Stomach (tissue), 9 donors: ENCODE measurements around the gene C9orf72. TPM values are rescaled to one million over a fixed set of nuclear protein-coding genes. Genes with fewer than 3 reads are reported as not detected.

Experiments
- DNase-seq, 2 donors: peaks; one replicate each; pipeline versions ENCODE4 v3.0.0 to v3.0.0-alpha.2; 2013 to 2019
- H3K27ac ChIP-seq, 5 donors: fragments of 200-600 bp in 4 of 5; sonication (generic) in 4 of 5; one replicate each; pipeline ENCODE4 v1.5.1; 2013 to 2019; ENCODE audit warnings: mild to moderate bottlenecking in 1 of 5, moderate library complexity in 1 of 5
- H3K27me3 ChIP-seq, 3 donors: fragments of 200-600 bp; sonication (generic); one replicate each; pipeline ENCODE4 v1.5.1; 2017 to 2019; ENCODE audit warnings: mixed run types in 1 of 3
- H3K36me3 ChIP-seq, 4 donors: fragments of 200-600 bp; sonication (generic); 1 replicate in 3 of 4; 2 replicates in 1 of 4; pipeline ENCODE4 v1.5.1; 2016 to 2019
- H3K4me1 ChIP-seq, 4 donors: fragments of 200-600 bp; sonication (generic); one replicate each; pipeline ENCODE4 v1.5.1; 2016 to 2019
- H3K4me3 ChIP-seq, 4 donors: fragments of 200-600 bp; sonication (generic) in 3 of 4; one replicate each; pipeline ENCODE4 v1.5.1; 2016 to 2019; ENCODE audit warnings: mild to moderate bottlenecking in 1 of 4
- H3K9me3 ChIP-seq, 4 donors: fragments of 200-600 bp; sonication (generic); one replicate each; pipeline ENCODE4 v1.5.1; 2016 to 2019
- CTCF ChIP-seq, 7 experiments: fragments of 450-650 bp in 4 of 7; fragments of 200-600 bp in 3 of 7; sonication (generic) in 3 of 7; IDR thresholded peaks; one replicate each; pipeline ENCODE4 v1.5.1; 2016 to 2019; ENCODE audit warnings: antibody characterized with exemption in 7 of 7, control low read depth in 2 of 7, mild to moderate bottlenecking in 1 of 7
- EP300 ChIP-seq: sonication (generic); formaldehyde crosslinking; IDR thresholded peaks from one replicate; pipeline ENCODE4 v1.6.1; 2017; ENCODE audit warnings: antibody characterized with exemption
- POLR2A ChIP-seq, 4 donors: fragments of 450-650 bp; IDR thresholded peaks; one replicate each; pipeline ENCODE4 v1.6.1; 2016; ENCODE audit warnings: antibody characterized with exemption in 4 of 4, control low read depth in 2 of 4, mild to moderate bottlenecking in 1 of 4, moderate library complexity in 1 of 4
- POLR2AphosphoS5 ChIP-seq, 3 donors: sonication (generic); formaldehyde crosslinking; IDR thresholded peaks; one replicate each; pipeline ENCODE4 v1.6.1; 2016; ENCODE audit warnings: antibody characterized with exemption in 3 of 3
- WGBS, 5 donors: extraction: QIAGEN DNeasy Blood & Tissue Kit in 3 of 5; methylation state at CpG; one replicate each; pipeline versions ENCODE4 v1.1.5 to v1.1.7; 2013 to 2018; 5-methylcytosine and 5-hydroxymethylcytosine counted together
- intact Hi-C: fragments of 100-400 bp; cut with DNase I; formaldehyde crosslinking; loops from one replicate; pipeline ENCODE4 v1.15.1; 2023; ENCODE audit warnings: low total_unique reads
- polyA plus RNA-seq, 3 donors: library from polyadenylated mRNA; stranded (reverse); fragments of 200-250 nt; gene quantifications; one replicate each; pipeline ENCODE4 v1.2.3, GENCODE V29; 2013
- total RNA-seq, 5 donors: library from RNA; depleted of rRNA; stranded (reverse); fragments of >200 nt; gene quantifications; one replicate each; pipeline versions ENCODE4 v1.1.0 to v1.2.3, GENCODE V29; 2014 to 2016
- donor health status: healthy with polysubstance abuse.
- donor health status: Bipolar disorder and iron deficiency.
- donor health status: healthy.

C9orf72 gene
- total and polyA plus RNA-seq, 8 donors = 2.6 to 69.9 (median 9.1) TPM

- peaks cover 0 to 9% (median 4%) of the 10 kb centered on the region in 4 donors for H3K36me3 ChIP-seq
- no peak for TF ChIP-seq POLR2A (IDR thresholded peaks at IDR 0.05)
- TF ChIP-seq POLR2AphosphoS5 (IDR thresholded peaks at IDR 0.05) = no peak
- TF ChIP-seq CTCF (IDR thresholded peaks at IDR 0.05) = no peak
- no peak for TF ChIP-seq EP300
- H3K4me3 ChIP-seq = no peak overlapping the region
- WGBS, 5 donors = 64 to 88% (median 80%) methylated on average over 1 of the region's 1 CpG
- peaks cover 9 to 49% (median 30%) of the 10 kb centered on the region in 4 donors for H3K4me1 ChIP-seq
- no peaks in the 10 kb centered on the region for H3K9me3 ChIP-seq
- DNase-seq = no peak
- H3K27me3 ChIP-seq = no peaks in the 10 kb centered on the region
- intact Hi-C loops = no loop called here
- H3K27ac ChIP-seq = no peak overlapping the region
Observed at GRCh38 chr9:27532046-27532445, 41.2 kb downstream of the C9orf72 start.

- Histone ChIP-seq H3K27ac (no peak overlapping the region), H3K27me3 (no peaks in the 10 kb centered on the region), H3K4me1 (peaks cover 16 to 48% (median 30%) of the 10 kb centered on the region in 4 donors), H3K4me3 (no peak overlapping the region), H3K9me3 (no peaks in the 10 kb centered on the region), H3K36me3 (peaks cover 0 to 5% (median 2%) of the 10 kb centered on the region in 4 donors)
- intact Hi-C loops = no loop called here
- no peak for DNase-seq
- TF ChIP-seq POLR2AphosphoS5 (IDR thresholded peaks at IDR 0.05) (no peak), EP300 (no peak), CTCF (IDR thresholded peaks at IDR 0.05) (no peak), POLR2A (IDR thresholded peaks at IDR 0.05) (no peak)
- WGBS, 5 donors = 63 to 74% (median 68%) methylated on average over 4 of the region's 4 CpGs
Observed at GRCh38 chr9:27530915-27531755, 42.1 kb downstream of the C9orf72 start.

- DNase-seq = peak; percentile 87 to 94
- intact Hi-C loops = no loop called here
- peaks cover 16 to 46% (median 28%) of the 10 kb centered on the region in 4 donors for H3K4me1 ChIP-seq
- peaks cover 0 to 2% (median 0%) of the 10 kb centered on the region in 4 donors for H3K36me3 ChIP-seq
- peak within 1 kb of the TSS; percentile 71 to 89 (median 78) for H3K4me3 ChIP-seq
- H3K9me3 ChIP-seq = no peaks in the 10 kb centered on the region
- WGBS, 5 donors = 2 to 7% (median 3%) methylated on average over 47 to 74 of the region's 74 CpGs
- TF ChIP-seq EP300 (no peak), POLR2A (IDR thresholded peaks at IDR 0.05) (no peak), POLR2AphosphoS5 (IDR thresholded peaks at IDR 0.05) (peak; percentile 40 to 60 (median 42)), CTCF (IDR thresholded peaks at IDR 0.05) (peak in 5 of 7 experiments; percentile 71 to 98 (median 98))
- H3K27ac ChIP-seq = peak within 1 kb of the TSS; percentile 85 to 97 (median 95)
- no peaks in the 10 kb centered on the region for H3K27me3 ChIP-seq
Observed at GRCh38 chr9:27529316-27530278, 43.7 kb downstream of the C9orf72 start, which contains the start of gene MOB3B. Gene MOB3B (minus strand): TSS chr9:27529814. CDS start chr9:27455550, 74,264 bp downstream.

GRCh38 chr9:27528886-27529315 is 44.4 kb downstream of the C9orf72 start:
- WGBS, 5 donors = 0 to 1% (median 1%) methylated on average over 14 to 25 of the region's 25 CpGs
- TF ChIP-seq CTCF (IDR thresholded peaks at IDR 0.05) (no peak), POLR2A (IDR thresholded peaks at IDR 0.05) (no peak), POLR2AphosphoS5 (IDR thresholded peaks at IDR 0.05) (peak in 2 of 3 donors; percentile 14 to 34)
- Histone ChIP-seq H3K36me3 (peaks cover 0 to 8% (median 0%) of the 10 kb centered on the region in 4 donors), H3K27ac (peak overlapping the region; percentile 85 to 97 (median 95)), H3K9me3 (no peaks in the 10 kb centered on the region), H3K4me1 (peaks cover 16 to 40% (median 24%) of the 10 kb centered on the region in 4 donors), H3K4me3 (peak overlapping the region; percentile 71 to 89 (median 78)), H3K27me3 (no peaks in the 10 kb centered on the region)
- intact Hi-C loops = no loop called here
- peak; percentile 52 to 86 for DNase-seq
